ENCODE data around the gene SERINC2. TPM values are rescaled to one million over a fixed set of nuclear protein-coding genes. Genes with fewer than 3 reads are reported as not detected.

The SERINC2 gene
- total and polyA plus RNA-seq, 9 of the 15 experiments (the other 6 are each of a cell fraction or from before 2014, with no cell fraction given): 0.07 to 1.2 (median 0.70) TPM; not detected in 2

GRCh38 chr1:31478167-31478566 lies 65.2 kb downstream of the SERINC2 start:
- in situ Hi-C loops (cut with MboI): no loop called here
- Histone ChIP-seq H3K27ac (ENCODE audit: extremely low read depth, low read depth, low read length) (no peak overlapping the region), H3K79me2 (ENCODE audit: control insufficient read depth, insufficient read depth, low read length) (no peaks in the 10 kb centered on the region)

DNA sequence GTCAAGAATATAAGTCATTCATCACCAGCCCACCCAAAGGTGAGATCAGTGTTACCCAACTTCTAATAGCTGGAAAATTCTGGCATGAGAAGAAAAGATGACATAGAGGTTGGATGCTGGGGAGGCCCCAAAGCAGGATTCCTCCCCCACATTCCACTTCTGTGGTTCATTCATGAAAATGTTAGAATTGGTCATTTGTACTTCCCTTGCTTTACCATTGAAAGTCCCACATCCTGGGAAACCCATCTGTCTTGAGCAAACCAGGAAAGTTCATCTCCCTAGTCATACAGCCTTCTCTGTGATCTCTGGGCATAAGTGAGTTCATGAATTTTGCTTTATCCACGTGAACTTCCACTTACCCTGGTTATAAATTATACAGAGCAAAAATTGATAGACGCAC lies 66.8 kb downstream of the SERINC2 start:
- H3K4me2 ChIP-seq (ENCODE audit: insufficient read depth, low read length): no peak overlapping the region
- DNase-seq (ENCODE audit: extremely low read depth in 1 of 4, low spot score in 3 of 4): no peak
- no peaks in the 10 kb centered on the region for H3K36me3 ChIP-seq (ENCODE audit: control insufficient read depth, insufficient read depth, low read length)
- BruUV-seq (replicated peaks): no TSS peak
- ChIA-PET POLR2A (no interaction called here), CTCF (ENCODE audit: low intra/inter-chr PET ratio) (no interaction called here)
- WGBS (ENCODE audit: insufficient coverage, low coverage, missing lambda C conversion rate): 5% methylated on average over 2 of the region's 2 CpGs
- no peak overlapping the region for H3K9ac ChIP-seq (ENCODE audit: insufficient read depth in 1 of 2, low read depth in 2 of 2, low read length in 2 of 2)
- H3K4me1 ChIP-seq (replicated peaks in 1 of 2; ENCODE audit: control insufficient read depth in 2 of 2, insufficient read depth in 2 of 2, low read length in 2 of 2): peaks cover 0 to 11% of the 10 kb centered on the region in 2 experiments; a peak in 1 of 5 replicates
- no peaks in the 10 kb centered on the region for H4K20me1 ChIP-seq (replicated peaks; ENCODE audit: control insufficient read depth, insufficient read depth, low read length)
- no peaks in the 10 kb centered on the region for H3K9me3 ChIP-seq (replicated peaks; ENCODE audit: control insufficient read depth, insufficient read depth, low read depth, low read length)
- no peak overlapping the region for H3K4me3 ChIP-seq
- in situ Hi-C loops (cut with MboI) (no loop called here), intact Hi-C loops (cut with micrococcal nuclease) (no loop called here)
- H3K27me3 ChIP-seq (ENCODE audit: control insufficient read depth in 2 of 2, insufficient read depth in 2 of 2, low read length in 2 of 2): no peaks in the 10 kb centered on the region
- FAIRE-seq: no peak
- H3K79me2 ChIP-seq (ENCODE audit: control insufficient read depth, insufficient read depth, low read length): no peaks in the 10 kb centered on the region
- H3K9me1 ChIP-seq (ENCODE audit: control insufficient read depth, insufficient read depth, low read length): no peaks in the 10 kb centered on the region
- no peak for ATAC-seq
- no peak overlapping the region for H2AFZ ChIP-seq (ENCODE audit: low read depth, low read length)
- no peak overlapping the region for H3K27ac ChIP-seq (ENCODE audit: extremely low read depth, low read depth, low read length)
- TF ChIP-seq IRF2 (CRISPR knock-in tag; IDR thresholded peaks at IDR 0.05) (no peak), HEY1 (CRISPR knock-in tag; IDR thresholded peaks at IDR 0.05; ENCODE audit: borderline replicate concordance) (no peak), MCM2 (IDR thresholded peaks at IDR 0.05; ENCODE audit: low read depth) (no peak), HOXB6 (CRISPR knock-in tag; IDR thresholded peaks at IDR 0.05; ENCODE audit: borderline replicate concordance) (no peak), TEAD4 (IDR thresholded peaks at IDR 0.05; ENCODE audit: low read length) (no peak), TEAD4 (CRISPR knock-in tag; IDR thresholded peaks at IDR 0.05; ENCODE audit: borderline replicate concordance) (no peak), THRA (IDR thresholded peaks at IDR 0.05) (no peak), ZNF551 (CRISPR knock-in tag; IDR thresholded peaks at IDR 0.05) (no peak), ZNF436 (CRISPR knock-in tag; IDR thresholded peaks at IDR 0.05) (no peak)
- TF ChIP-seq, protein P1, sequence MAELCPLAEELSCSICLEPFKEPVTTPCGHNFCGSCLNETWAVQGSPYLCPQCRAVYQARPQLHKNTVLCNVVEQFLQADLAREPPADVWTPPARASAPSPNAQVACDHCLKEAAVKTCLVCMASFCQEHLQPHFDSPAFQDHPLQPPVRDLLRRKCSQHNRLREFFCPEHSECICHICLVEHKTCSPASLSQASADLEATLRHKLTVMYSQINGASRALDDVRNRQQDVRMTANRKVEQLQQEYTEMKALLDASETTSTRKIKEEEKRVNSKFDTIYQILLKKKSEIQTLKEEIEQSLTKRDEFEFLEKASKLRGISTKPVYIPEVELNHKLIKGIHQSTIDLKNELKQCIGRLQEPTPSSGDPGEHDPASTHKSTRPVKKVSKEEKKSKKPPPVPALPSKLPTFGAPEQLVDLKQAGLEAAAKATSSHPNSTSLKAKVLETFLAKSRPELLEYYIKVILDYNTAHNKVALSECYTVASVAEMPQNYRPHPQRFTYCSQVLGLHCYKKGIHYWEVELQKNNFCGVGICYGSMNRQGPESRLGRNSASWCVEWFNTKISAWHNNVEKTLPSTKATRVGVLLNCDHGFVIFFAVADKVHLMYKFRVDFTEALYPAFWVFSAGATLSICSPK (IDR thresholded peaks at IDR 0.05; ENCODE audit: borderline replicate concordance): no peak

More at GRCh38 chr1:31478167-31478566, 65.2 kb downstream of the SERINC2 start:
- ChIA-PET CTCF (ENCODE audit: low intra/inter-chr PET ratio) (no interaction called here), POLR2A (no interaction called here)
- WGBS (ENCODE audit: insufficient coverage, low coverage, missing lambda C conversion rate): 17% methylated on average over 2 of the region's 2 CpGs
- Histone ChIP-seq H3K4me1 (replicated peaks in 1 of 2; ENCODE audit: control insufficient read depth in 2 of 2, insufficient read depth in 2 of 2, low read length in 2 of 2) (peaks cover 0 to 2% of the 10 kb centered on the region in 2 experiments; a peak in 1 of 5 replicates), H3K9me1 (ENCODE audit: control insufficient read depth, insufficient read depth, low read length) (no peaks in the 10 kb centered on the region), H3K9ac (ENCODE audit: insufficient read depth in 1 of 2, low read depth in 2 of 2, low read length in 2 of 2) (no peak overlapping the region), H2AFZ (ENCODE audit: low read depth, low read length) (0 out of 2 replicates have a peak overlapping the region, but pooled peaks have one; percentile 11), H3K4me3 (no peak overlapping the region), H3K36me3 (ENCODE audit: control insufficient read depth, insufficient read depth, low read length) (no peaks in the 10 kb centered on the region), H4K20me1 (replicated peaks; ENCODE audit: control insufficient read depth, insufficient read depth, low read length) (no peaks in the 10 kb centered on the region), H3K27me3 (ENCODE audit: control insufficient read depth in 2 of 2, insufficient read depth in 2 of 2, low read length in 2 of 2) (no peaks in the 10 kb centered on the region), H3K9me3 (replicated peaks; ENCODE audit: control insufficient read depth, insufficient read depth, low read depth, low read length) (no peaks in the 10 kb centered on the region), H3K4me2 (ENCODE audit: insufficient read depth, low read length) (no peak overlapping the region)
- peak; percentile 93 for TF ChIP-seq MAFG (tag; conservative IDR thresholded peaks at IDR 0.05)
- TF ChIP-seq ZNF316 (IDR thresholded peaks at IDR 0.05): peak; percentile 95
- no peak for TF ChIP-seq PTRF (tag; IDR thresholded peaks at IDR 0.05)
- peak; percentile 90 for TF ChIP-seq C11orf30 (IDR thresholded peaks at IDR 0.05; ENCODE audit: low read depth)
- peak; percentile 90 for TF ChIP-seq MAFK (IDR thresholded peaks at IDR 0.05; ENCODE audit: low read length)
- no peak for TF ChIP-seq EHMT2 (IDR thresholded peaks at IDR 0.05)
- TF ChIP-seq NR2C2 (CRISPR knock-in tag; IDR thresholded peaks at IDR 0.05): no peak
- TF ChIP-seq NR2C2 (tag; IDR thresholded peaks at IDR 0.05): 0 out of 2 replicates have a peak, but pooled peaks have one; percentile 18
- TF ChIP-seq MAFF (IDR thresholded peaks at IDR 0.05; ENCODE audit: low read length): peak; percentile 91
- TF ChIP-seq ZNF175 (CRISPR knock-in tag; IDR thresholded peaks at IDR 0.05; ENCODE audit: low read depth): 0 out of 2 replicates have a peak, but pooled peaks have one; percentile 1
- DNase-seq (ENCODE audit: extremely low read depth in 1 of 4, low spot score in 3 of 4): no peak
- no peak for FAIRE-seq
- no peak for ATAC-seq
- BruUV-seq (replicated peaks): no TSS peak
- intact Hi-C loops (cut with micrococcal nuclease): no loop called here

All from K562 (cell line).